OCI-LY7 (cell line): ENCODE results near the gene H19.

Experiments
- CTCF ChIP-seq: fragments of 200-600 bp; sonication (generic); conservative IDR thresholded peaks from 2 replicates; pipeline ENCODE4 v1.5.1; 2014; ENCODE audit warnings: mild to moderate bottlenecking, antibody characterized with exemption, low read length, moderate library complexity, mixed read lengths
- EZH2phosphoT487 ChIP-seq: fragments of 200-600 bp; sonication (generic); IDR thresholded peaks from 2 replicates; pipeline ENCODE4 v1.6.1; 2018; ENCODE audit warnings: low read depth, borderline replicate concordance, mild to moderate bottlenecking, mixed run types, antibody characterized with exemption, low read length, moderate library complexity, mixed read lengths

DNA sequence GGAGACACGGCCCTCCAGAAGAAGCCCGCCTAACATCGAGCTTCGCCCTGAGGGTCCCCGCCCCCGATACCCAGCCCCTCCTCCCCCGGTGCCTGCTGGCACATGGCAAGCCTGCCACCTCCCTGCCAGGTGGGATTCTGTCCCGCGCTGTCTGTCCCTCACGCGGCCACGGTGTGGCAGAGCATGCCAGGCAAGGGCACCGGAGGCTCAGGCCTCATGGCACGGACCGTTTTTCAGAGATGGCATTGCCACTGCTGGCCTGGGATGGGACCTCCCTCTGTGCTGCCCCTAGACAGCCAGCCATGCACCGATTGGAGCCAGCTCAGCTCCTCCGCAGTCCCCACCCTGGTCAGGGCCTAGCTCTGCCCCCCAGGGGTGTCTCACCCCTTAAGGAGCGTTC is 31.1 kb downstream of the H19 start:
- TF ChIP-seq EZH2phosphoT487 (no peak), CTCF (no peak)
